ENCODE data around the gene MAP3K12.

Gene MAP3K12

DNA sequence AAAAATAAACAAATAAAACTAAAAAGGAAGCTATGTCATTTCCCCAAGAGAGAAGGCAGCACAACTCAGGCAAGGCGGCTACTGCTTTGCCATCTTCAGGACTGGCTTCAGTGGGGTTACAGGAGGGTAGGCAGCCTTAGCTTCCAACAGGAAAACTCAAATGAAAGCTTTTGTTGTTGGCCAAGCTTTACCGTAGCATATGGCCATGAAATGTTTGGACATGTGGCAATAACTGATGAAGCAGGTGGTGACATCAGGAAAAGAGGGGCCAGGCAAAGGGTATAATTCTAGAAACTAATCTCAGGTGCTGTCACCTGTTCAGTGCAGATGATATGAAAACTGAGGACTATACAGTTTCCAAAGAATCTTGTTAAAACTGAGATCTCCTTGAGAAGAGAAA lies 30.8 kb upstream of the MAP3K12 start:
- Histone ChIP-seq H3K4me2 (ENCODE audit: low read length) (no peak overlapping the region), H3F3A (ENCODE audit: control insufficient read depth, insufficient read depth) (no peaks in the 10 kb centered on the region), H3K4me1 (ENCODE audit: control insufficient read depth, low read length) (no peaks in the 10 kb centered on the region), H3K4me3 (ENCODE audit: low read length) (no peak overlapping the region), H3K27me3 (ENCODE audit: control insufficient read depth, low read length) (no peaks in the 10 kb centered on the region), H3K79me2 (ENCODE audit: control insufficient read depth, low read length) (no peaks in the 10 kb centered on the region), H3K36me3 (ENCODE audit: control insufficient read depth, low read length) (peaks cover 14% of the 10 kb centered on the region), H4K20me1 (ENCODE audit: control insufficient read depth, insufficient read depth, low read depth, low read length) (no peaks in the 10 kb centered on the region), H3K27ac (ENCODE audit: low read depth, low read length) (no peak overlapping the region), H3K9me3 (ENCODE audit: control insufficient read depth, insufficient read depth, low read length) (no peaks in the 10 kb centered on the region), H3K9me2 (replicated peaks; ENCODE audit: control insufficient read depth, low read length) (no peaks in the 10 kb centered on the region)
- no peak for TF ChIP-seq EZH2phosphoT487 (IDR thresholded peaks at IDR 0.05; ENCODE audit: borderline replicate concordance, low read length)
- TF ChIP-seq, protein P1, sequence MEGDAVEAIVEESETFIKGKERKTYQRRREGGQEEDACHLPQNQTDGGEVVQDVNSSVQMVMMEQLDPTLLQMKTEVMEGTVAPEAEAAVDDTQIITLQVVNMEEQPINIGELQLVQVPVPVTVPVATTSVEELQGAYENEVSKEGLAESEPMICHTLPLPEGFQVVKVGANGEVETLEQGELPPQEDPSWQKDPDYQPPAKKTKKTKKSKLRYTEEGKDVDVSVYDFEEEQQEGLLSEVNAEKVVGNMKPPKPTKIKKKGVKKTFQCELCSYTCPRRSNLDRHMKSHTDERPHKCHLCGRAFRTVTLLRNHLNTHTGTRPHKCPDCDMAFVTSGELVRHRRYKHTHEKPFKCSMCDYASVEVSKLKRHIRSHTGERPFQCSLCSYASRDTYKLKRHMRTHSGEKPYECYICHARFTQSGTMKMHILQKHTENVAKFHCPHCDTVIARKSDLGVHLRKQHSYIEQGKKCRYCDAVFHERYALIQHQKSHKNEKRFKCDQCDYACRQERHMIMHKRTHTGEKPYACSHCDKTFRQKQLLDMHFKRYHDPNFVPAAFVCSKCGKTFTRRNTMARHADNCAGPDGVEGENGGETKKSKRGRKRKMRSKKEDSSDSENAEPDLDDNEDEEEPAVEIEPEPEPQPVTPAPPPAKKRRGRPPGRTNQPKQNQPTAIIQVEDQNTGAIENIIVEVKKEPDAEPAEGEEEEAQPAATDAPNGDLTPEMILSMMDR (IDR thresholded peaks at IDR 0.05; ENCODE audit: low read depth, low read length, poor library complexity, severe bottlenecking) = no peak

DNA sequence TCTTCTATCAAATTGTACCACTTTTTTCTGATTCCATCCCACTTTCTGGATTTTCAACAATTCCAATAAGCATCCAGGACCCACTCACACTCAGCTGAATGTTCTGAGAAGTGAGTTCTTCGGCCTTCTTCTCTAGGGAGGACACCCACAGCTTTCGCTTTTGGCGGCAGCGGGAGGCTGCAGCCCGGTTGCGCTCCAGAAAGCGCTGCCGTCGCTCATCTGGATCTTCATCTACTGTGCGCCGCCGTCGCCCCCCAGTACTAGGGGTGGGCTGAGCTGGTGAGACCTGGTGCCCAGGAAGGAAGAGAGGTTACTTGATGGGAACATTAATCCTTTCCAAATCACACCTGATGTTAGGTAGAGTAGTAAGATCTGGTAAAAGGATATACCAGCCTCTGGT lies 25.2 kb upstream of the MAP3K12 start:
- Histone ChIP-seq H3K4me3 (ENCODE audit: low read length) (no peak overlapping the region), H3K4me1 (ENCODE audit: control insufficient read depth, low read length) (no peaks in the 10 kb centered on the region), H3K27ac (ENCODE audit: low read depth, low read length) (no peak overlapping the region), H4K20me1 (ENCODE audit: control insufficient read depth, insufficient read depth, low read depth, low read length) (no peaks in the 10 kb centered on the region), H3K4me2 (ENCODE audit: low read length) (no peak overlapping the region), H3K79me2 (ENCODE audit: control insufficient read depth, low read length) (no peaks in the 10 kb centered on the region), H3F3A (ENCODE audit: control insufficient read depth, insufficient read depth) (no peaks in the 10 kb centered on the region), H3K9me2 (replicated peaks; ENCODE audit: control insufficient read depth, low read length) (no peaks in the 10 kb centered on the region), H3K27me3 (ENCODE audit: control insufficient read depth, low read length) (no peaks in the 10 kb centered on the region), H3K36me3 (ENCODE audit: control insufficient read depth, low read length) (peaks cover 19% of the 10 kb centered on the region), H3K9me3 (ENCODE audit: control insufficient read depth, insufficient read depth, low read length) (no peaks in the 10 kb centered on the region)
- TF ChIP-seq, protein P1 (IDR thresholded peaks at IDR 0.05; ENCODE audit: low read depth, low read length, poor library complexity, severe bottlenecking) = no peak
- no peak for TF ChIP-seq EZH2phosphoT487 (IDR thresholded peaks at IDR 0.05; ENCODE audit: borderline replicate concordance, low read length)

DNA sequence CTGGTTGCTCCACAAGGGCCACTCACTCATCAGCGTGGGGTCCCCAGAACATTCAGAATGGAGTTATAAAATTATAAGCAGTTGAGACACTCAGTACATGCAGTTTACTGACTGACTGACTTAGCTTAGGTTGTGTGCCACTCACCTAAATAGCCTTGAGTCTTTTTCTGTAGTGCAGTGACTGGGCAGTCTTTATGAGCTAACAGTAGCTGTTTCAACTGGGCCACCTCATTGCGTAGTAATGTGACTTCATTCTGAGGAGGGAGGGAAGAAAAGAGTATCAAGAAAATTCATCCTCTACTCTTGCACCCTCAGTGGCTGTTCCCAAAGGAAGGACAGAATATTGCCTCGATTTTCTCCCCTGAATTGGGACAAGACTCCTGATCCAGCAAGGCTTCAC lies 23.9 kb upstream of the MAP3K12 start:
- Histone ChIP-seq H3K9me3 (ENCODE audit: control insufficient read depth, insufficient read depth, low read length) (no peaks in the 10 kb centered on the region), H3K27ac (ENCODE audit: low read depth, low read length) (no peak overlapping the region), H3K4me3 (ENCODE audit: low read length) (no peak overlapping the region), H4K20me1 (ENCODE audit: control insufficient read depth, insufficient read depth, low read depth, low read length) (no peaks in the 10 kb centered on the region), H3K4me2 (ENCODE audit: low read length) (no peak overlapping the region), H3K36me3 (ENCODE audit: control insufficient read depth, low read length) (peaks cover 19% of the 10 kb centered on the region), H3F3A (ENCODE audit: control insufficient read depth, insufficient read depth) (no peaks in the 10 kb centered on the region), H3K9me2 (replicated peaks; ENCODE audit: control insufficient read depth, low read length) (no peaks in the 10 kb centered on the region), H3K27me3 (ENCODE audit: control insufficient read depth, low read length) (no peaks in the 10 kb centered on the region), H3K4me1 (ENCODE audit: control insufficient read depth, low read length) (no peaks in the 10 kb centered on the region), H3K79me2 (ENCODE audit: control insufficient read depth, low read length) (no peaks in the 10 kb centered on the region)
- no peak for TF ChIP-seq EZH2phosphoT487 (IDR thresholded peaks at IDR 0.05; ENCODE audit: borderline replicate concordance, low read length)
- TF ChIP-seq, protein P1 (IDR thresholded peaks at IDR 0.05; ENCODE audit: low read depth, low read length, poor library complexity, severe bottlenecking) = no peak

DNA sequence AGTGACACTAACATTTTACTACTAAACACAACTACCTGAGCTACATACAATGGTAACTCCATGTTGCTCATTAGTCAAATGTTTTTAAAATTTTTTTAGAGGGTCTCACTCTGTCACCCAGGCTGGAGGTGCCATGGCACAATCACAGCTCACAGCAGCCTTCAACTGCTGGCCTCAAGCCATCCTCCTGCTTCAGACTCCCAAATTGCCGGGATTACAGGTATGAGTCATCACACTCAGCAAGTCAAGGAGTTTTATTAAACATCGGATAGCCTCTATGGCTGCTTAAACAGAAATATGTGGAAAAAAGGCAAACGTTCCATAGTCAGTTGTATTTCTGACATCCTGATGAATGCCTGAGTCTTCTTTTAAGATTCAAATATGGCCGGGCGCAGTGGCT lies 19.1 kb upstream of the MAP3K12 start:
- H3K36me3 ChIP-seq (ENCODE audit: control insufficient read depth, low read length) = peaks cover 28% of the 10 kb centered on the region
- H3K79me2 ChIP-seq (ENCODE audit: control insufficient read depth, low read length) = no peaks in the 10 kb centered on the region
- H3K4me2 ChIP-seq (ENCODE audit: low read length) = no peak overlapping the region
- H3K4me1 ChIP-seq (ENCODE audit: control insufficient read depth, low read length) = no peaks in the 10 kb centered on the region
- TF ChIP-seq, protein P1 (IDR thresholded peaks at IDR 0.05; ENCODE audit: low read depth, low read length, poor library complexity, severe bottlenecking) = no peak
- no peak for TF ChIP-seq EZH2phosphoT487 (IDR thresholded peaks at IDR 0.05; ENCODE audit: borderline replicate concordance, low read length)
- no peaks in the 10 kb centered on the region for H3K9me3 ChIP-seq (ENCODE audit: control insufficient read depth, insufficient read depth, low read length)
- no peaks in the 10 kb centered on the region for H3F3A ChIP-seq (ENCODE audit: control insufficient read depth, insufficient read depth)
- H4K20me1 ChIP-seq (ENCODE audit: control insufficient read depth, insufficient read depth, low read depth, low read length) = no peaks in the 10 kb centered on the region
- no peak overlapping the region for H3K4me3 ChIP-seq (ENCODE audit: low read length)
- H3K27ac ChIP-seq (ENCODE audit: low read depth, low read length) = no peak overlapping the region
- no peaks in the 10 kb centered on the region for H3K27me3 ChIP-seq (ENCODE audit: control insufficient read depth, low read length)
- no peaks in the 10 kb centered on the region for H3K9me2 ChIP-seq (replicated peaks; ENCODE audit: control insufficient read depth, low read length)
